Calu3 (cell line): Measurements from ENCODE around the gene APOE. TPM values are rescaled to one million over a fixed set of nuclear protein-coding genes. Genes with fewer than 3 reads are reported as not detected.

Source experiments
- BruUV-seq: library from RNA; stranded (reverse); fragments of 400-500 nt; replicated peaks from 2 replicates; lab custom pipeline; 2021; lab: Mats Ljungman, UMichigan
- CTCF ChIA-PET: fragments of 300-600 bp; sonication (Branson Sonifier 250); formaldehyde crosslinking; loops from one replicate; lab custom pipeline; 2022; ENCODE audit warnings: antibody characterized with exemption; lab: Charles Lee
- DNase-seq: peaks from one replicate; pipeline ENCODE4 v3.0.0; 2022
- H3K27ac Mint-ChIP-seq: one replicate; pipeline ENCODE4 v1.8.0; 2022; ENCODE audit warnings: mixed read lengths; ENCODE audit not compliant: unreplicated experiment
- H3K27me3 Mint-ChIP-seq: one replicate; pipeline ENCODE4 v1.8.0; 2022; ENCODE audit warnings: mixed read lengths; ENCODE audit not compliant: unreplicated experiment
- H3K36me3 Mint-ChIP-seq: one replicate; pipeline ENCODE4 v1.8.0; 2022; ENCODE audit warnings: mild to moderate bottlenecking, moderate library complexity, mixed read lengths; ENCODE audit not compliant: insufficient read depth, unreplicated experiment
- H3K4me1 Mint-ChIP-seq: one replicate; pipeline ENCODE4 v1.8.0; 2022; ENCODE audit warnings: mild to moderate bottlenecking, low read depth, mixed read lengths; ENCODE audit not compliant: unreplicated experiment
- H3K4me3 Mint-ChIP-seq: one replicate; pipeline ENCODE4 v1.8.0; 2022; ENCODE audit warnings: mild to moderate bottlenecking, low read depth, moderate library complexity, mixed read lengths; ENCODE audit not compliant: unreplicated experiment
- H3K9me3 Mint-ChIP-seq: one replicate; pipeline ENCODE4 v1.8.0; 2022; ENCODE audit warnings: low read depth, mixed read lengths; ENCODE audit not compliant: unreplicated experiment
- intact Hi-C: fragments of 100-400 bp; cut with micrococcal nuclease; formaldehyde crosslinking; loops from one replicate; pipeline ENCODE4 v1.10.0; 2022; ENCODE audit not compliant: unreplicated experiment
- total RNA-seq: library from RNA; stranded (reverse); gene quantifications from 2 replicates; pipeline ENCODE4 v1.2.3, GENCODE V29; 2022
- TF ChIP-seq, protein P1 (sequence below): fragments of 200-600 bp; IDR thresholded peaks from one replicate; pipeline ENCODE4 v1.8.0; 2022; ENCODE audit warnings: antibody characterized with exemption; ENCODE audit not compliant: unreplicated experiment

APOE gene
- total RNA-seq, 1 experiment from 2014 or later, result 1.1 TPM

DNA sequence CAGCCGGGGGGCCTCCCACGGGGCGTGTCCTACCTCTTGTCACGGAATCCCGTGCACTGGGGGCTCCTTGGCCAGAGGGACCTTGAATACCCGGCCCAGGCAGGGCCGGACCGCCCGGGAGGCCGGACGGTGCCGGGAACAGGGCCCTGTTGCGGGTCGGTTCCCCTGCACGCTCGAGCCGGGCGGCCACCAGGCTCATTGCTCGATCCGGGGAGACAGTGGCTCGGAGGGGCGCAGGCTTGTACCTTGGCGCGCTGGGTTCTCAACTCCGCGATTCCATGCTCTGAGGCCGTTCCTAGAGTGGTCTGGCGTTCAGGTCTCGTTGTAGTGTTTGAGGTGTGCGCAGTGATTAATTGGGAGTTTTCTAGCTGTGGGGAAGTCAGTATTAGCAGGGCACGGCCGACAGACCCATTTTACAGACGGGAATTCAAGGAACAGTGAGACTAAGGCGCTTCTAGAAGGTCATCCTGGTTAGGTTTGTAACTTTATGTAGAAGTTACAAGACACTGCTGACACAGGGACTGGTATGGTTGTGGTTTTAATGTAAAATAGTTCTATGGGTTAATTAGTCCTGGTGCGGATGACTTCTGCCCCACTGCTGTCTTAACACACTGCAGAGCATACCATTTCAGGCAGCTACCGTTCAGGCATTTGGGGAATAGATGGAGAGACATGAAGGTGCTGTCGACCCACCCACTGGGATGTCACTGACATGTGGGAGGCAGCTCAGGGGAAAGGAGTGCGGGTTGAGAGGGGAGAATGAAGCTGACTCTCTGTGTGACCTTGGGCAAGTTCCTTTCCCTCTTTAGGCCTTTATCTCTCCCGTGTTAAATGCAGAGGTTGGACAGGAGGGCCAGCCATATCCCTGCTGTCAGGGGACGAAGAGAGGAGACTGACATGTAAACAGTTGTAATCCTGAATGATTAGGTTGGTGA, 50.2 kb downstream of the APOE start:
- H3K4me1 Mint-ChIP-seq, result peaks cover 16% of the 10 kb centered on the region
- TSS peak; percentile 50 for BruUV-seq
- H3K4me3 Mint-ChIP-seq, result peak overlapping the region; percentile 88
- TF ChIP-seq, protein P1, sequence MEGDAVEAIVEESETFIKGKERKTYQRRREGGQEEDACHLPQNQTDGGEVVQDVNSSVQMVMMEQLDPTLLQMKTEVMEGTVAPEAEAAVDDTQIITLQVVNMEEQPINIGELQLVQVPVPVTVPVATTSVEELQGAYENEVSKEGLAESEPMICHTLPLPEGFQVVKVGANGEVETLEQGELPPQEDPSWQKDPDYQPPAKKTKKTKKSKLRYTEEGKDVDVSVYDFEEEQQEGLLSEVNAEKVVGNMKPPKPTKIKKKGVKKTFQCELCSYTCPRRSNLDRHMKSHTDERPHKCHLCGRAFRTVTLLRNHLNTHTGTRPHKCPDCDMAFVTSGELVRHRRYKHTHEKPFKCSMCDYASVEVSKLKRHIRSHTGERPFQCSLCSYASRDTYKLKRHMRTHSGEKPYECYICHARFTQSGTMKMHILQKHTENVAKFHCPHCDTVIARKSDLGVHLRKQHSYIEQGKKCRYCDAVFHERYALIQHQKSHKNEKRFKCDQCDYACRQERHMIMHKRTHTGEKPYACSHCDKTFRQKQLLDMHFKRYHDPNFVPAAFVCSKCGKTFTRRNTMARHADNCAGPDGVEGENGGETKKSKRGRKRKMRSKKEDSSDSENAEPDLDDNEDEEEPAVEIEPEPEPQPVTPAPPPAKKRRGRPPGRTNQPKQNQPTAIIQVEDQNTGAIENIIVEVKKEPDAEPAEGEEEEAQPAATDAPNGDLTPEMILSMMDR, result no peak
- no peak for DNase-seq
- H3K27ac Mint-ChIP-seq, result peak overlapping the region; percentile 43
- H3K27me3 Mint-ChIP-seq, result no peaks in the 10 kb centered on the region
- CTCF ChIA-PET, result interaction anchor here (1.5 kb wide), 1 partner anchor 232 kb away, joined by 3 read pairs; no protein-coding TSS in a partner anchor
- peaks cover 28% of the 10 kb centered on the region for H3K36me3 Mint-ChIP-seq
- intact Hi-C loops, result no loop called here
- H3K9me3 Mint-ChIP-seq, result no peaks in the 10 kb centered on the region

DNA sequence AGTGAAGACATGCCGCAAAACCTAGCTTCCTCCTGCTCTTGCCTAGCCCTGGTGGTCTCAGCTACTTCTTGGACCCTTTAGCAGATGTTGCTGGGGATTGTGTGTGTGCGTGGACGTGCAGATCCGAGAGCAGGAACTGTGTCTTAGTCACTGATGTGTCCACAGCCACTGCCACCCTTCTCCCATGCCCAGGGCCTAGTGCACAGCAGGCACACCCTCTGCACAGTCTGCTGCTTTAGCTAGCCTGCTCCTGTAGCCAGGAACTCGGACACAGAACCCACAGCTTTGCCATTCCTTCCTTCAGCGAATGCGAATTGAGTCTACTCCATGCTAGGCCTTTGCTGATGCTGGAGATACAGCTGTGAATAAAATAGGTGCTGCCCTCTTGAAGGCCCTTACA, 51.9 kb downstream of the APOE start:
- DNase-seq, result no peak
- no peaks in the 10 kb centered on the region for H3K9me3 Mint-ChIP-seq
- no peak overlapping the region for H3K27ac Mint-ChIP-seq
- H3K4me1 Mint-ChIP-seq, result peaks cover 16% of the 10 kb centered on the region
- TF ChIP-seq, protein P1, result no peak
- BruUV-seq, result no TSS peak
- peaks cover 34% of the 10 kb centered on the region for H3K36me3 Mint-ChIP-seq
- CTCF ChIA-PET, result interaction anchor here (0.6 kb wide), 1 partner anchor 23 kb away, joined by 5 read pairs; no protein-coding TSS in a partner anchor
- H3K27me3 Mint-ChIP-seq, result no peaks in the 10 kb centered on the region
- intact Hi-C loops, result no loop called here
- H3K4me3 Mint-ChIP-seq, result peak overlapping the region; percentile 88

DNA sequence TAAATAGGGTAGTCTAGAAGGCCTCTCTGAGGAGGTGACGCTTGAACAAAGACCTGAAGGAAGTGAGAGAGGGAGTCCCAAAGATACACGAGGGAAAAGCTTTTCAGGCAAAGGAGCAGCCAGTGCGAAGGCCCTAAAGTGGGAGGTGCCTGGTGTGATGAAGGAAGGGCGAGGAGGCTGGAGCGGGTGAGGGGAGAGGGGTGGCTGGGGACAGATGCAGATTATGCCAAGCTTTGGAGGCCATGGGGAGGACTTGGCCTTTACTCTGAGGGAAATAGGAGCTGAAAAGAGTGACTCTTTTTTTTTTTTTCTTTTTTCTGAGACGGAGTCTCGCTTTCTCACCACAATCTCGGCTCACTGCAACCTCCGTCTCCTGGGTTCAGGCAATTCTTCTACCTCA, 52.5 kb downstream of the APOE start:
- H3K27ac Mint-ChIP-seq, result no peak overlapping the region

More for the DNA sequence above, 52.5 kb downstream of the APOE start:
- CTCF ChIA-PET, result no interaction called here
- Mint-ChIP-seq H3K27me3 (no peaks in the 10 kb centered on the region), H3K36me3 (peaks cover 39% of the 10 kb centered on the region), H3K4me1 (peaks cover 16% of the 10 kb centered on the region), H3K9me3 (no peaks in the 10 kb centered on the region), H3K4me3 (no peak overlapping the region)
- intact Hi-C loops, result no loop called here
- no TSS peak for BruUV-seq
- TF ChIP-seq, protein P1, result no peak
- DNase-seq, result no peak

Other genes with a start within 250 kb of the APOE start
- 66.2 and 67.8 TPM in 2 replicates for gene CEACAM19, start 234.3 kb upstream of the APOE start, total RNA-seq
- 0.38 TPM in 1 of 2 replicates, not detected in the other for gene CEACAM16, start 206.6 kb upstream of the APOE start, total RNA-seq
- 37.7 and 41.5 TPM in 2 replicates for gene BCL3, start 157.1 kb upstream of the APOE start, total RNA-seq
- gene CBLC, start 127.9 kb upstream of the APOE start, total RNA-seq, result 54.3 and 63.1 TPM in 2 replicates
- gene BCAM, start 96.7 kb upstream of the APOE start, total RNA-seq, result 30.0 and 31.2 TPM in 2 replicates
- gene NECTIN2, start 59.5 kb upstream of the APOE start, total RNA-seq, result 137 and 174 TPM in 2 replicates
- 152 and 162 TPM in 2 replicates for gene TOMM40, start 14.5 kb upstream of the APOE start, total RNA-seq
- 4.7 and 5.0 TPM in 2 replicates for gene APOC1, start 8.8 kb downstream of the APOE start, total RNA-seq
- not detected in 2 replicates for gene APOC4, start 36.4 kb downstream of the APOE start, total RNA-seq
- gene APOC2, start 40.3 kb downstream of the APOE start, total RNA-seq, result not detected in 2 replicates
- 172 and 183 TPM in 2 replicates for gene CLPTM1, start 49.6 kb downstream of the APOE start, total RNA-seq
- 37.9 and 44.5 TPM in 2 replicates for gene RELB, start 95.7 kb downstream of the APOE start, total RNA-seq
- 115 and 126 TPM in 2 replicates for gene CLASRP, start 133.2 kb downstream of the APOE start, total RNA-seq
- gene ZNF296, start 170.7 kb downstream of the APOE start, total RNA-seq, result 5.3 and 6.3 TPM in 2 replicates
- 36.0 and 42.0 TPM in 2 replicates for gene GEMIN7, start 173.5 kb downstream of the APOE start, total RNA-seq
- gene PPP1R37, start 187.4 kb downstream of the APOE start, total RNA-seq, result 45.7 and 59.7 TPM in 2 replicates